Gastroesophageal sphincter (tissue), 3 donors: Measurements from ENCODE around the gene PGM2L1.

ENCODE experiments used
- CTCF ChIP-seq, 4 experiments: fragments of 200-600 bp in 2 of 4; fragments of 450-650 bp in 2 of 4; sonication (generic) in 1 of 4; IDR thresholded peaks; one replicate each; pipeline ENCODE4 v1.5.1; 2017 to 2019; ENCODE audit warnings: antibody characterized with exemption in 4 of 4, mild to moderate bottlenecking in 2 of 4, moderate library complexity in 2 of 4
- POLR2AphosphoS5 ChIP-seq: sonication (generic); formaldehyde crosslinking; IDR thresholded peaks from one replicate; pipeline ENCODE4 v1.6.1; 2017; ENCODE audit warnings: antibody characterized with exemption

DNA sequence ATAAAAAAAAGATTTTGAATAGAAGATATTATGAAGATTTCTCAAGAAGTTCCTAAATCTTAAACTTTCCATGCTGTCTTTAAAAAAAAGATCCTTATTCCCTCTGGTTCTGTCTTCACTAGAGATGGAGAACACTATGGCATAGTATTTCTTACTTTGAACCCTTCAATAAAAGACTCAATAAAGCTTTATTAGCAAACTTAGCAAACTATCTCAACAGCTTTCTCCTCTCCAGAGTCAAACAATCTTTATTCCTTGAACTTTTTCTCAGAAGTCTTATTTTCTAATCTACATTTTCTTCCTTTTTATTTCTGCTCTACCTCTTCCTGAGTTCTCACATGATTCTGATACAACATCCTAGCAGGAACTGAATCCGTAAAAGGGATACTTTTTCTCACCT, 65.0 kb downstream of the PGM2L1 start:
- TF ChIP-seq POLR2AphosphoS5 (no peak), CTCF (IDR thresholded peaks at IDR 0.05) (no peak)
